Upper lobe of left lung (tissue), 6 donors: ENCODE results near the gene NEDD4L. TPM values are rescaled to one million over a fixed set of nuclear protein-coding genes. Genes with fewer than 3 reads are reported as not detected.

Source experiments
- ATAC-seq, 2 donors: fragments of 200-7000 bp; cut with Tn5 transposase; one replicate each; pipeline ENCODE4 v1.9.1; 2022; ENCODE audit warnings: mild to moderate bottlenecking in 2 of 2, moderate library complexity in 2 of 2; ENCODE audit not compliant: low FRiP score in 2 of 2
- DNase-seq, 2 donors: peaks; one replicate each; pipeline ENCODE4 v3.0.0-alpha.2; 2019 to 2020
- H3K27ac ChIP-seq, 4 donors: fragments of 200-600 bp; sonication (generic); one replicate each; pipeline ENCODE4 v1.5.1; 2016 to 2019
- H3K27me3 ChIP-seq, 4 donors: fragments of 200-600 bp; sonication (generic); one replicate each; pipeline ENCODE4 v1.5.1; 2017 to 2019
- H3K36me3 ChIP-seq, 4 donors: fragments of 200-600 bp; sonication (generic); one replicate each; pipeline ENCODE4 v1.5.1; 2016 to 2019
- H3K4me1 ChIP-seq, 4 donors: fragments of 200-600 bp; sonication (generic); one replicate each; pipeline ENCODE4 v1.5.1; 2018 to 2019
- H3K4me3 ChIP-seq, 4 donors: fragments of 200-600 bp; sonication (generic); one replicate each; pipeline ENCODE4 v1.5.1; 2017 to 2019; ENCODE audit warnings: mild to moderate bottlenecking in 2 of 4, moderate library complexity in 1 of 4
- H3K9me3 ChIP-seq, 4 donors: fragments of 200-600 bp; sonication (generic); one replicate each; pipeline ENCODE4 v1.5.1; 2018 to 2019
- CTCF ChIP-seq, 6 experiments: fragments of 450-650 bp in 4 of 6; fragments of 200-600 bp in 2 of 6; sonication (generic) in 2 of 6; IDR thresholded peaks; one replicate each; pipeline ENCODE4 v1.5.1; 2016 to 2019; ENCODE audit warnings: antibody characterized with exemption in 6 of 6
- EP300 ChIP-seq, 4 donors: sonication (generic); formaldehyde crosslinking; IDR thresholded peaks; one replicate each; pipeline ENCODE4 v1.5.1; 2017; ENCODE audit warnings: antibody characterized with exemption in 4 of 4, control low read depth in 2 of 4
- POLR2A ChIP-seq, 4 donors: fragments of 450-650 bp; IDR thresholded peaks; one replicate each; pipeline ENCODE4 v1.5.1; 2016 to 2017; ENCODE audit warnings: antibody characterized with exemption in 4 of 4, mild to moderate bottlenecking in 2 of 4
- POLR2AphosphoS5 ChIP-seq, 2 donors: sonication (generic); formaldehyde crosslinking; IDR thresholded peaks; one replicate each; pipeline ENCODE4 v1.5.1; 2017; ENCODE audit warnings: antibody characterized with exemption in 2 of 2
- WGBS, 2 donors: methylation state at CpG; one replicate each; pipeline ENCODE4 v1.1.5; 2017 to 2018; 5-methylcytosine and 5-hydroxymethylcytosine counted together
- total RNA-seq, 6 donors: library from RNA; depleted of rRNA in 4 of 6; stranded (reverse); fragments of >200 nt in 4 of 6; gene quantifications; one replicate each; pipeline versions ENCODE4 v1.1.0 to v1.2.1, GENCODE V29; 2016 to 2021
- donor health status: DM: no; HTN: no; CAD: no; lungs with moderate emphysema.
- donor health status: DM: no; HTN: yes; CAD: no; lungs with severe emphysema.

The NEDD4L gene
- total RNA-seq, 6 donors from 2014 or later = 148 to 491 (median 300) TPM

GRCh38 chr18:58056852-58057251, 12.8 kb downstream of the NEDD4L start:
- no peaks in the 10 kb centered on the region for H3K36me3 ChIP-seq
- no peaks in the 10 kb centered on the region for H3K27me3 ChIP-seq
- no peak overlapping the region for H3K4me3 ChIP-seq
- no peak for ATAC-seq
- H3K4me1 ChIP-seq = peaks cover 0 to 6% (median 5%) of the 10 kb centered on the region in 4 donors
- no peak for TF ChIP-seq EP300 (IDR thresholded peaks at IDR 0.05)
- no peak for TF ChIP-seq POLR2AphosphoS5 (IDR thresholded peaks at IDR 0.05)
- TF ChIP-seq CTCF (IDR thresholded peaks at IDR 0.05) = no peak
- no peak for TF ChIP-seq POLR2A (IDR thresholded peaks at IDR 0.05)
- DNase-seq = no peak
- H3K27ac ChIP-seq = no peak overlapping the region
- 89 to 90% methylated on average over 5 of the region's 5 CpGs for WGBS, 2 donors
- H3K9me3 ChIP-seq = no peaks in the 10 kb centered on the region

GRCh38 chr18:58057291-58057965, 13.4 kb downstream of the NEDD4L start:
- H3K27me3 ChIP-seq = no peaks in the 10 kb centered on the region
- TF ChIP-seq POLR2A (IDR thresholded peaks at IDR 0.05) (no peak), EP300 (IDR thresholded peaks at IDR 0.05) (no peak), POLR2AphosphoS5 (IDR thresholded peaks at IDR 0.05) (no peak)
- H3K4me1 ChIP-seq = peaks cover 0 to 6% (median 5%) of the 10 kb centered on the region in 4 donors
- H3K36me3 ChIP-seq = no peaks in the 10 kb centered on the region
- H3K9me3 ChIP-seq = no peaks in the 10 kb centered on the region
- DNase-seq = no peak
- no peak for ATAC-seq
- WGBS, 2 donors = 66 to 74% methylated on average over 4 of the region's 4 CpGs
- H3K27ac ChIP-seq = no peak overlapping the region
- H3K4me3 ChIP-seq = no peak overlapping the region

DNA sequence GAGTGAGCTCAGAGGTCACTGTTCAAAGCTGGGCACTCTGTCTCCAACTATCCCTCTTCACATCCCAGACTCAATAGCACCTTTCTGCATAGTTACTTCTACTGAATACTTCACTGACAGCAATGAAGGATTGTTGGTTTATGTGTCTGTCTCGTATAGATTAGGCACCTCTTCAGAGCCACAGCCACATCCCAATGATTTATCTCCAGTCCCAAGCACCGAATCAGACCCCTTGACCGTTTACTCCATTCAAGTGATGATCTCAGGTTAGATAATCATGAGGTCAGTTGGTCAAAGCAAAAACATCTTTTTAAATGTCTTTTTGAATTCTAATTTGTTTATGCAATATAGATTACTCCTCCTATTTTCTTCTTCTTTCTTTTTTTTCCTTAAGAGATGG, 14.7 kb downstream of the NEDD4L start:
- Histone ChIP-seq H3K27ac (no peak overlapping the region), H3K4me3 (no peak overlapping the region), H3K4me1 (peaks cover 0 to 5% (median 5%) of the 10 kb centered on the region in 4 donors), H3K9me3 (no peaks in the 10 kb centered on the region), H3K27me3 (no peaks in the 10 kb centered on the region), H3K36me3 (no peaks in the 10 kb centered on the region)
- DNase-seq = no peak
- WGBS, 2 donors = 18 to 23% methylated on average over 3 of the region's 3 CpGs
- ATAC-seq = no peak
- TF ChIP-seq EP300 (IDR thresholded peaks at IDR 0.05) (no peak), POLR2A (IDR thresholded peaks at IDR 0.05) (no peak), CTCF (IDR thresholded peaks at IDR 0.05) (no peak), POLR2AphosphoS5 (IDR thresholded peaks at IDR 0.05) (no peak)

DNA sequence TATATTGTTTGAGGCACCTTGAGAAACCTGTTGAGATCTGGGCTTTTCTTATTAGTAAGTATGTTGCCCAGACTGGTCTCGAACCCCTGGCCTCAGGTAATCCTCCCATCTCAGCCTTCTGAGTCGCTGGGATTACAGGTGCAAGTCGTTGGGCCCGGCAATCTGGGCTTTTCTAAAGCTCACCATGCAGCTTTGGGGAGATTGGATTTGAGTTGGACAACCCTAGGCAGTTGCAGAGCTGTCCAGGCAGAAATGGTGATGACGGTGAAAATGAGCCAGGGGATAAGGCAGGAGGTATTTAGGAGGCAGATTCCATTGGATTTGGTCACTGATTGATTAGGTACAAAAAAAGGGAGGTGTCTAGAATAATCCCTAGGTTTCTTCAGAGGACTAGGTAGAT, 16.2 kb downstream of the NEDD4L start:
- Histone ChIP-seq H3K4me3 (no peak overlapping the region), H3K27ac (no peak overlapping the region), H3K9me3 (no peaks in the 10 kb centered on the region), H3K27me3 (no peaks in the 10 kb centered on the region), H3K4me1 (peaks cover 0 to 5% (median 0%) of the 10 kb centered on the region in 4 donors), H3K36me3 (no peaks in the 10 kb centered on the region)
- ATAC-seq (no peak), DNase-seq (no peak)
- 36% methylated on average over 5 of the region's 5 CpGs for WGBS, 2 donors
- TF ChIP-seq POLR2AphosphoS5 (IDR thresholded peaks at IDR 0.05) (no peak), CTCF (IDR thresholded peaks at IDR 0.05) (no peak), POLR2A (IDR thresholded peaks at IDR 0.05) (no peak), EP300 (IDR thresholded peaks at IDR 0.05) (no peak)

DNA sequence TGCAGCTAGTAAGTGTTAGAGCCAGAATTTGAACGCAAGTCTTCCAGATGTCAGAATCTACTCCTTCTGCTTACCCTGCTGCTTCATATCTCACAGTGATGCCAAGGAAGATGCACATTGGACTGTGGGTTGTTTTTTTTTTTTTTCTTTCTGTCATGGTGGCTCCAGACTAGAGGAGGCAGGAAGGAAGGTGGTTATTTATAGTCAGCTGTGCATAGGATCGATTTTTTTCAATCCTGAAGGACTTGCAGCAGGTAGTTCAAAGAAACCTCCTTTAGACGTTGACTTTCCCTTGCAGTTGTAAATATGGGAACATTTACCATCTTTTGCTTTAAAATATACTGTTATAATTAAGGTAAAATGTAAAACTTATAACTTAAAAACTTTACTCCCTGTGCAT, 17.3 kb downstream of the NEDD4L start:
- ATAC-seq = no peak
- H3K4me3 ChIP-seq = no peak overlapping the region
- DNase-seq = no peak
- H3K27me3 ChIP-seq = no peaks in the 10 kb centered on the region
- no peaks in the 10 kb centered on the region for H3K9me3 ChIP-seq
- H3K36me3 ChIP-seq = no peaks in the 10 kb centered on the region
- no peak overlapping the region for H3K27ac ChIP-seq
- WGBS, 2 donors = 41 to 43% methylated on average over 3 of the region's 3 CpGs
- TF ChIP-seq POLR2AphosphoS5 (IDR thresholded peaks at IDR 0.05) (no peak), POLR2A (IDR thresholded peaks at IDR 0.05) (no peak), CTCF (IDR thresholded peaks at IDR 0.05) (no peak), EP300 (IDR thresholded peaks at IDR 0.05) (no peak)
- H3K4me1 ChIP-seq = no peaks in the 10 kb centered on the region
